AG09319 (cell line): ENCODE data around the gene NEU2.

Experiments used
- DNase-seq: peaks from one replicate; pipeline ENCODE4 v3.0.0-alpha.2; 2010; ENCODE audit warnings: low read depth; ENCODE audit errors: extremely low read depth
- TF ChIP-seq, protein P1 (sequence below): IDR thresholded peaks from 2 replicates; pipeline ENCODE4 v1.5.1; 2011; ENCODE audit warnings: low read depth, mild to moderate bottlenecking, inconsistent platforms, low read length, moderate library complexity

The NEU2 gene

GRCh38 chr2:233032551-233033320 is at the start of gene NEU2:
NEU2 (plus strand) TSS chr2:233032672; CDS start chr2:233032672, 0 bp downstream.
- no peak for DNase-seq
- TF ChIP-seq, protein P1, sequence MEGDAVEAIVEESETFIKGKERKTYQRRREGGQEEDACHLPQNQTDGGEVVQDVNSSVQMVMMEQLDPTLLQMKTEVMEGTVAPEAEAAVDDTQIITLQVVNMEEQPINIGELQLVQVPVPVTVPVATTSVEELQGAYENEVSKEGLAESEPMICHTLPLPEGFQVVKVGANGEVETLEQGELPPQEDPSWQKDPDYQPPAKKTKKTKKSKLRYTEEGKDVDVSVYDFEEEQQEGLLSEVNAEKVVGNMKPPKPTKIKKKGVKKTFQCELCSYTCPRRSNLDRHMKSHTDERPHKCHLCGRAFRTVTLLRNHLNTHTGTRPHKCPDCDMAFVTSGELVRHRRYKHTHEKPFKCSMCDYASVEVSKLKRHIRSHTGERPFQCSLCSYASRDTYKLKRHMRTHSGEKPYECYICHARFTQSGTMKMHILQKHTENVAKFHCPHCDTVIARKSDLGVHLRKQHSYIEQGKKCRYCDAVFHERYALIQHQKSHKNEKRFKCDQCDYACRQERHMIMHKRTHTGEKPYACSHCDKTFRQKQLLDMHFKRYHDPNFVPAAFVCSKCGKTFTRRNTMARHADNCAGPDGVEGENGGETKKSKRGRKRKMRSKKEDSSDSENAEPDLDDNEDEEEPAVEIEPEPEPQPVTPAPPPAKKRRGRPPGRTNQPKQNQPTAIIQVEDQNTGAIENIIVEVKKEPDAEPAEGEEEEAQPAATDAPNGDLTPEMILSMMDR: no peak

- TF ChIP-seq, protein P1: no peak; the same call in 1 of the 2 replicates
Observed at GRCh38 chr2:232982926-232983668, 49.4 kb upstream of the NEU2 start.

DNA sequence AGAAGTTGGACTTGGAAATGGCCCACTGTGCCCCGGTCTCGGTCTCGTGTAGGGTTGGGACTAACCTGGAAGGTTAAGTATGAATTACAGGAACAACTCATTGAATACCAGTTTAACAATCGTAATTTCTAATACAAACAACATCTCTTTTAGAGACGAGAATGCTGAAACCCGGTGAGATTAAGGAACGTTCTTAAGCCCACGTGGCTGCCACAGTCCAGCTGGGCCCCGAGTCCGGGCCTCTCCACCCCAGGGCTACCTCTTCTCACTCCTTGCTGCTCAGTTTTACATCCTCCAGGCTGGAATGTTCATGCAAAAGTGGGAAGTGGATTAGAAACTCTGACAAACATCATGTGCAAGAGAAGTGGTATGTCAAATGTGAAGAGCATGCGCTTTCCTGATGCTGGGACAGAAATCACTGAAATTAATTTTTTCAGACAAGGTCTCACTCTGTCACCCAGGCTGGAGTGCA is 48.8 kb upstream of the NEU2 start:
- DNase-seq: no peak
- TF ChIP-seq, protein P1: no peak

More at GRCh38 chr2:232982926-232983668, 49.4 kb upstream of the NEU2 start:
- DNase-seq: no peak

GRCh38 chr2:232984451-232985207 is 47.8 kb upstream of the NEU2 start:
- DNase-seq: no peak
- TF ChIP-seq, protein P1: no peak

- DNase-seq: no peak
- TF ChIP-seq, protein P1: no peak
Observed at GRCh38 chr2:232986155-232986554, 46.3 kb upstream of the NEU2 start.

- TF ChIP-seq, protein P1: no peak
- DNase-seq: no peak
Observed at GRCh38 chr2:232993231-232993821, 39.1 kb upstream of the NEU2 start.
